HL-60/S4 treated with retinoic acid at 250 ng/mL for 4 days and 3 days (cell line): ENCODE measurements around the gene NOXA1.

Experiments
- in situ Hi-C: fragments of 300-500 bp; cut with MboI; formaldehyde crosslinking; loops from 2 replicates; pipeline ENCODE4 v1.7.0; 2022; ENCODE audit warnings: low sequenced_read_pairs

NOXA1 gene

GRCh38 chr9:137387114-137387890, 35.9 kb upstream of the NOXA1 start:
- in situ Hi-C loops = no loop called here

GRCh38 chr9:137387891-137388560, 35.2 kb upstream of the NOXA1 start:
- in situ Hi-C loops = no loop called here

- in situ Hi-C loops = no loop called here
Observed at GRCh38 chr9:137388589-137389427, 34.4 kb upstream of the NOXA1 start.

- in situ Hi-C loops = no loop called here
Observed at GRCh38 chr9:137389428-137389746, 33.8 kb upstream of the NOXA1 start.

- in situ Hi-C loops = no loop called here
Observed at GRCh38 chr9:137390553-137391410, 32.4 kb upstream of the NOXA1 start.

GRCh38 chr9:137391411-137391754, 31.8 kb upstream of the NOXA1 start:
- in situ Hi-C loops = no loop called here

GRCh38 chr9:137392232-137393007, 30.8 kb upstream of the NOXA1 start:
- in situ Hi-C loops = no loop called here

- in situ Hi-C loops = no loop called here
Observed at GRCh38 chr9:137393176-137394150, 29.7 kb upstream of the NOXA1 start.

GRCh38 chr9:137394866-137395665, 28.1 kb upstream of the NOXA1 start:
- in situ Hi-C loops = no loop called here

- in situ Hi-C loops = no loop called here
Observed at GRCh38 chr9:137395666-137396010, 27.6 kb upstream of the NOXA1 start.

- in situ Hi-C loops = no loop called here
Observed at GRCh38 chr9:137396227-137396626, 27.0 kb upstream of the NOXA1 start.

GRCh38 chr9:137396634-137397367, 26.4 kb upstream of the NOXA1 start:
- in situ Hi-C loops = no loop called here

GRCh38 chr9:137397675-137398423, 25.3 kb upstream of the NOXA1 start:
- in situ Hi-C loops = no loop called here

GRCh38 chr9:137398561-137399468, 24.4 kb upstream of the NOXA1 start:
- in situ Hi-C loops = no loop called here

- in situ Hi-C loops = loop anchor here (10.0 kb wide), 1 partner anchor 108 kb away; no protein-coding TSS in a partner anchor
Observed at GRCh38 chr9:137402746-137403145, 20.4 kb upstream of the NOXA1 start.

- in situ Hi-C loops = loop anchor here (10.0 kb wide), 1 partner anchor 108 kb away; no protein-coding TSS in a partner anchor
Observed at GRCh38 chr9:137403269-137403668, 19.9 kb upstream of the NOXA1 start.
